Measurements from ENCODE around the gene CNPY1. TPM values are rescaled to one million over a fixed set of nuclear protein-coding genes. Genes with fewer than 3 reads are reported as not detected.

The CNPY1 gene
- polyA plus RNA-seq, 4 donors, result not detected

GRCh38 chr7:155455132-155455693 lies 91.1 kb downstream of the CNPY1 start:
- Histone ChIP-seq H3K4me3 (ENCODE audit: low read depth in 1 of 3, low read length in 3 of 3) (no peak overlapping the region), H3K36me3 (ENCODE audit: control insufficient read depth in 3 of 3, insufficient read depth in 2 of 3, low read depth in 1 of 3, low read length in 3 of 3) (no peaks in the 10 kb centered on the region), H3K27me3 (ENCODE audit: control insufficient read depth in 3 of 3, insufficient read depth in 3 of 3, low read length in 3 of 3) (peaks cover 19 to 89% (median 74%) of the 10 kb centered on the region in 3 donors), H3K4me1 (ENCODE audit: control insufficient read depth in 3 of 3, insufficient read depth in 2 of 3, low read depth in 1 of 3, low read length in 2 of 3) (peaks cover 0 to 6% (median 2%) of the 10 kb centered on the region in 3 donors), H3K9me3 (ENCODE audit: control insufficient read depth in 2 of 2, insufficient read depth in 1 of 2, low read depth in 1 of 2, low read length in 1 of 2) (peaks cover 0 to 4% of the 10 kb centered on the region in 2 donors), H3K27ac (ENCODE audit: low read depth in 1 of 3, low read length in 2 of 3) (no peak overlapping the region)
- DNase-seq (no peak), FAIRE-seq (no peak)
- WGBS, 3 donors, result 3 to 9% (median 6%) methylated on average over 13 to 15 of the region's 15 CpGs

GRCh38 chr7:155454183-155455112 lies 91.9 kb downstream of the CNPY1 start:
- 3 to 6% (median 6%) methylated on average over 80 to 82 of the region's 82 CpGs for WGBS, 3 donors
- peak overlapping the region in 1 of 3 donors; percentile 7 for H3K4me3 ChIP-seq (ENCODE audit: low read depth in 1 of 3, low read length in 3 of 3)
- H3K4me1 ChIP-seq (ENCODE audit: control insufficient read depth in 3 of 3, insufficient read depth in 2 of 3, low read depth in 1 of 3, low read length in 2 of 3), result peaks cover 0 to 6% (median 2%) of the 10 kb centered on the region in 3 donors

GRCh38 chr7:155453296-155454182 lies 92.8 kb downstream of the CNPY1 start:
- Histone ChIP-seq H3K27me3 (ENCODE audit: control insufficient read depth in 3 of 3, insufficient read depth in 3 of 3, low read length in 3 of 3) (peaks cover 29 to 91% (median 74%) of the 10 kb centered on the region in 3 donors), H3K4me1 (ENCODE audit: control insufficient read depth in 3 of 3, insufficient read depth in 2 of 3, low read depth in 1 of 3, low read length in 2 of 3) (peaks cover 0 to 6% (median 2%) of the 10 kb centered on the region in 3 donors), H3K4me3 (ENCODE audit: low read depth in 1 of 3, low read length in 3 of 3) (no peak overlapping the region), H3K36me3 (ENCODE audit: control insufficient read depth in 3 of 3, insufficient read depth in 2 of 3, low read depth in 1 of 3, low read length in 3 of 3) (no peaks in the 10 kb centered on the region), H3K27ac (ENCODE audit: low read depth in 1 of 3, low read length in 2 of 3) (no peak overlapping the region), H3K9me3 (ENCODE audit: control insufficient read depth in 2 of 2, insufficient read depth in 1 of 2, low read depth in 1 of 2, low read length in 1 of 2) (peaks cover 0 to 4% of the 10 kb centered on the region in 2 donors)
- peak in 1 of 2 donors; percentile 3 for DNase-seq
- FAIRE-seq, result no peak
- 4 to 5% (median 5%) methylated on average over 49 to 57 of the region's 57 CpGs for WGBS, 3 donors

More at GRCh38 chr7:155454183-155455112, 91.9 kb downstream of the CNPY1 start:
- DNase-seq (peak in 1 of 2 donors; percentile 16), FAIRE-seq (no peak)
- no peak overlapping the region for H3K27ac ChIP-seq (ENCODE audit: low read depth in 1 of 3, low read length in 2 of 3)
- peaks cover 0 to 4% of the 10 kb centered on the region in 2 donors for H3K9me3 ChIP-seq (ENCODE audit: control insufficient read depth in 2 of 2, insufficient read depth in 1 of 2, low read depth in 1 of 2, low read length in 1 of 2)
- no peaks in the 10 kb centered on the region for H3K36me3 ChIP-seq (ENCODE audit: control insufficient read depth in 3 of 3, insufficient read depth in 2 of 3, low read depth in 1 of 3, low read length in 3 of 3)
- peaks cover 24 to 89% (median 73%) of the 10 kb centered on the region in 3 donors for H3K27me3 ChIP-seq (ENCODE audit: control insufficient read depth in 3 of 3, insufficient read depth in 3 of 3, low read length in 3 of 3)

GRCh38 chr7:155452505-155453295 lies 93.7 kb downstream of the CNPY1 start:
- no peak for FAIRE-seq
- WGBS, 3 donors, result 19 to 25% (median 20%) methylated on average over 5 of the region's 5 CpGs
- H3K4me3 ChIP-seq (ENCODE audit: low read depth in 1 of 3, low read length in 3 of 3), result no peak overlapping the region

GRCh38 chr7:155451840-155452239 lies 94.5 kb downstream of the CNPY1 start:
- Histone ChIP-seq H3K27ac (ENCODE audit: low read depth in 1 of 3, low read length in 2 of 3) (no peak overlapping the region), H3K27me3 (ENCODE audit: control insufficient read depth in 3 of 3, insufficient read depth in 3 of 3, low read length in 3 of 3) (peaks cover 20 to 94% (median 79%) of the 10 kb centered on the region in 3 donors), H3K4me1 (ENCODE audit: control insufficient read depth in 3 of 3, insufficient read depth in 2 of 3, low read depth in 1 of 3, low read length in 2 of 3) (no peaks in the 10 kb centered on the region), H3K36me3 (ENCODE audit: control insufficient read depth in 3 of 3, insufficient read depth in 2 of 3, low read depth in 1 of 3, low read length in 3 of 3) (no peaks in the 10 kb centered on the region), H3K9me3 (ENCODE audit: control insufficient read depth in 2 of 2, insufficient read depth in 1 of 2, low read depth in 1 of 2, low read length in 1 of 2) (peaks cover 0 to 4% of the 10 kb centered on the region in 2 donors), H3K4me3 (ENCODE audit: low read depth in 1 of 3, low read length in 3 of 3) (no peak overlapping the region)
- no peak for FAIRE-seq
- no peak for DNase-seq
- 11 to 23% (median 16%) methylated on average over 9 of the region's 9 CpGs for WGBS, 3 donors

More at GRCh38 chr7:155452505-155453295, 93.7 kb downstream of the CNPY1 start:
- Histone ChIP-seq H3K4me1 (ENCODE audit: control insufficient read depth in 3 of 3, insufficient read depth in 2 of 3, low read depth in 1 of 3, low read length in 2 of 3) (peaks cover 0 to 6% (median 2%) of the 10 kb centered on the region in 3 donors), H3K27ac (ENCODE audit: low read depth in 1 of 3, low read length in 2 of 3) (no peak overlapping the region), H3K36me3 (ENCODE audit: control insufficient read depth in 3 of 3, insufficient read depth in 2 of 3, low read depth in 1 of 3, low read length in 3 of 3) (no peaks in the 10 kb centered on the region), H3K27me3 (ENCODE audit: control insufficient read depth in 3 of 3, insufficient read depth in 3 of 3, low read length in 3 of 3) (peaks cover 25 to 93% (median 79%) of the 10 kb centered on the region in 3 donors), H3K9me3 (ENCODE audit: control insufficient read depth in 2 of 2, insufficient read depth in 1 of 2, low read depth in 1 of 2, low read length in 1 of 2) (peaks cover 0 to 4% of the 10 kb centered on the region in 2 donors)
- no peak for DNase-seq

Other genes with a start within 250 kb of the CNPY1 start
- 10 to 100 TPM in 2 of 4 donors, 1 to 10 TPM in 2; 5.8 to 70.1 (median 25.7) TPM for gene INSIG1, start 248.7 kb downstream of the CNPY1 start, polyA plus RNA-seq
- not detected for gene EN2, start 88.4 kb downstream of the CNPY1 start, polyA plus RNA-seq
- 10 to 100 TPM in 3 of 4 donors, 1 to 10 TPM in 1; 7.8 to 39.7 (median 15.1) TPM for gene RBM33, start 98.1 kb upstream of the CNPY1 start, polyA plus RNA-seq